ENCODE measurements around the gene TMEM52. TPM values are rescaled to one million over a fixed set of nuclear protein-coding genes. Genes with fewer than 3 reads are reported as not detected.

The TMEM52 gene
- total and polyA plus RNA-seq, 9 of the 15 experiments (the other 6 are each of a cell fraction or from before 2014, with no cell fraction given): 0.37 to 22.5 (median 6.8) TPM

- TF ChIP-seq ILK (tag; IDR thresholded peaks at IDR 0.05; ENCODE audit: borderline replicate concordance, low read depth): no peak
- TF ChIP-seq ELK3 (CRISPR knock-in tag; IDR thresholded peaks at IDR 0.05): no peak
- TF ChIP-seq ZNF444 (CRISPR knock-in tag; IDR thresholded peaks at IDR 0.05): no peak
- no peak for TF ChIP-seq LEF1 (IDR thresholded peaks at IDR 0.05)
- 0 out of 2 replicates have a peak, but pooled peaks have one; percentile 48 for TF ChIP-seq LCOR (CRISPR knock-in tag; IDR thresholded peaks at IDR 0.05)
- no peak for TF ChIP-seq DPF2 (IDR thresholded peaks at IDR 0.05)
- TF ChIP-seq SMARCE1 (IDR thresholded peaks at IDR 0.05): no peak
- TF ChIP-seq ZNF592 (IDR thresholded peaks at IDR 0.05): no peak
- peak; percentile 65 to 77 for TF ChIP-seq E2F6 (IDR thresholded peaks at IDR 0.05; ENCODE audit: borderline replicate concordance in 1 of 2, extremely low read depth in 1 of 2, insufficient read depth in 1 of 2, insufficient read length in 1 of 2, low read depth in 1 of 2, low read length in 1 of 2, poor library complexity in 1 of 2, severe bottlenecking in 1 of 2)
- no peak for TF ChIP-seq MCM3 (IDR thresholded peaks at IDR 0.05)
- no peak for TF ChIP-seq ZFP91 (CRISPR knock-in tag; IDR thresholded peaks at IDR 0.05)
- 0 out of 2 replicates have a peak, but pooled peaks have one; percentile 6 for TF ChIP-seq EP300 (IDR thresholded peaks at IDR 0.05; ENCODE audit: low read length)
- TF ChIP-seq STAG1 (CRISPR knock-in tag; IDR thresholded peaks at IDR 0.05; ENCODE audit: borderline replicate concordance): no peak
- TF ChIP-seq MCM7 (IDR thresholded peaks at IDR 0.05): no peak
- 0 out of 2 replicates have a peak, but pooled peaks have one; percentile 24 for TF ChIP-seq KLF13 (tag; IDR thresholded peaks at IDR 0.05; ENCODE audit: borderline replicate concordance, low read depth)
- TF ChIP-seq POLR2H (tag; IDR thresholded peaks at IDR 0.05; ENCODE audit: low read depth): no peak
- TF ChIP-seq ZNF3 (CRISPR knock-in tag; IDR thresholded peaks at IDR 0.05): no peak
- peak; percentile 85 to 86 for TF ChIP-seq FOXK2 (conservative IDR thresholded peaks at IDR 0.05 in 1 of 2, IDR thresholded peaks at IDR 0.05 in 1 of 2; ENCODE audit: low read depth in 2 of 2)
Measured at GRCh38 chr1:1919304-1920056, 401 bp upstream of the TMEM52 start (continued).

All from K562 (cell line).